HG02870 (cell line): ENCODE results near the gene NDRG4.

ENCODE experiments used
- ATAC-seq: cut with Tn5 transposase; IDR thresholded peaks from one replicate; pipeline ENCODE4 v1.9.1; 2021; ENCODE audit warnings: mild to moderate bottlenecking, moderate library complexity; ENCODE audit not compliant: unreplicated experiment

Gene NDRG4

GRCh38 chr16:58537124-58537906, 37.4 kb downstream of the NDRG4 start:
- ATAC-seq, result peak; percentile 38

DNA sequence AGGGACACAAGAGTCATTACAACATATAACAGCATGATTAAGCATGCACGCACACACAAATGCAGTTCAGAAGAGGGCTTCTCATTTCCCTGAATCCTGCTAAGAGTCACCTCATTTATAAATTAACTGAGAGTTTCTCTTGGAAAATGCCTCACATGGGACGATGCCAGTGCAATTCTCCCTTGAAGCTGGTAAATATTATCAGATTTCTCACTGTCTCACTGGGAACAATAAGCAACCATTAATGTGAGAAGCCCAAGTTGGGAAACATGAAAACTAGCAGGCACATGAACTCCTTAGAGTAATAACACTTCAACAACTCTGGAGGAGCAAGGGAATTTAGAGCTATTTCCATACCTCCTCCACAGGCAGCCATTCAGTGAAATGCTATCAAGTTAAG, 41.8 kb downstream of the NDRG4 start:
- ATAC-seq, result no peak

GRCh38 chr16:58542291-58542690, 42.3 kb downstream of the NDRG4 start:
- ATAC-seq, result no peak

DNA sequence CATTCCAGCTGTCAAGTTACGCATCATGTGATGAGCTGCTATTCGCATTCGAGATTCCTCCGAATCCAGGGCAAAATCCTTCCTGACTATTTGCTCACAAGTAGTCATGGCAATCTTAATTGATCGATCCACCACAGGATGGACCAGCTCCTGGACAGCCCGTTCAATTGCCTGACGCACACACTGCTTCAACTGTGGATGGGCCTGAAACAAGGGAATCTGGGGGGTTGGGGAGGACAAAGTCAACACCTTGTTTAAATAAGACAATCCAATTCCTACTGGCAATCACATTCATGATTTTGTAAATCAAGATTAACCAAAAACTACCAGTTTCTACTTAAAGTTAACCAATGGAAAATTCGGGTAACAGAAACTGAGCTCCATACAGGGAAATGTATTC, 43.7 kb downstream of the NDRG4 start:
- ATAC-seq, result no peak

DNA sequence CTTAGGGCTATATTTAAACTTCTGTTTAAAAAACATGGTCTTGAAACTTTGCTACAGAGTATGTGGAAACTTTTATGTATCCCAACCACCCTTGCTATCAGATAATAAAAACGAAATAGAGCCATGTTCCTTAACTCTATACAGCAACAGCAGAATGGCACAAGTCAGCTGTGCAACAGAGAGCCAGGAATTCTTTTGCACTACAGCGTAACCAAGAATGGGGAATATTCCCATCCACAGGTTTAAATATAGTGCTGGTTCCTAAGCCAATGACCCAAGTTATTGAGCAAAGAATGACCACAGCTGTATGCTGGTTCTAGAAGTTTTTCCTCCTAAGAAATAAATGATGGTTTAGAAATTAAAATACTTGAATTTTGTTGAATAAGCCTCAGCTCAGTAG, 48.4 kb downstream of the NDRG4 start:
- ATAC-seq, result no peak

- ATAC-seq, result no peak
Observed at GRCh38 chr16:58551496-58551895, 51.6 kb downstream of the NDRG4 start.

- no peak for ATAC-seq
Observed at GRCh38 chr16:58556678-58557077, 56.7 kb downstream of the NDRG4 start.
